ENCODE results near the gene NHS. TPM values are rescaled to one million over a fixed set of nuclear protein-coding genes. Genes with fewer than 3 reads are reported as not detected.

NHS gene
- total RNA-seq, 1 experiment from 2014 or later: 5.3 TPM

GRCh38 chrX:17773221-17773876, 398.3 kb downstream of the NHS start:
- no peak for DNase-seq (ENCODE audit: low spot score)

GRCh38 chrX:17774053-17774452, 399.1 kb downstream of the NHS start:
- no peak for DNase-seq (ENCODE audit: low spot score)

GRCh38 chrX:17778997-17779396, 404.0 kb downstream of the NHS start:
- DNase-seq (ENCODE audit: low spot score): no peak

- DNase-seq (ENCODE audit: low spot score): no peak
Measured at GRCh38 chrX:17779434-17779833, 404.4 kb downstream of the NHS start.

Small RNA genes within 50 kb of the gene (small RNA-seq; reads per million reads assigned to genes)
- not detected for gene MIR4768
- gene RF01210: not detected

All from HT-29 (cell line).